ENCODE measurements around the gene SLX1A. TPM values are rescaled to one million over a fixed set of nuclear protein-coding genes. Genes with fewer than 3 reads are reported as not detected.
A peak's percentile ranks its signal among the peaks of the same experiment; 100 is the strongest.
"Not testable (repeated sequence)": the region's sequence is repeated elsewhere in the genome, so short reads cannot be mapped to it uniquely, and the experiment has no call there.

Gene SLX1A
- total RNA-seq (10 to 100 TPM; 49.0 to 91.4 (median 67.6) TPM), polyA plus RNA-seq (10 to 100 TPM; 73.6 to 77.2 (median 75.1) TPM)
- long read RNA-seq, donor 1, transcript SLX1A-201 (6 exons, 1,091 nt): major isoform, 6 of 8 reads
- long read RNA-seq, donor 1, partial matches to known transcripts: 0 of 8 reads
- long read RNA-seq, donor 1, other reads (novel, unspliced or antisense): 0 of 8 reads
- long read RNA-seq, donor 2, transcript SLX1A-201 (6 exons, 1,091 nt): major isoform, 9 of 14 reads
- long read RNA-seq, donor 2, partial matches to known transcripts: 0 of 14 reads
- long read RNA-seq, donor 2, other reads (novel, unspliced or antisense): 0 of 14 reads

DNA sequence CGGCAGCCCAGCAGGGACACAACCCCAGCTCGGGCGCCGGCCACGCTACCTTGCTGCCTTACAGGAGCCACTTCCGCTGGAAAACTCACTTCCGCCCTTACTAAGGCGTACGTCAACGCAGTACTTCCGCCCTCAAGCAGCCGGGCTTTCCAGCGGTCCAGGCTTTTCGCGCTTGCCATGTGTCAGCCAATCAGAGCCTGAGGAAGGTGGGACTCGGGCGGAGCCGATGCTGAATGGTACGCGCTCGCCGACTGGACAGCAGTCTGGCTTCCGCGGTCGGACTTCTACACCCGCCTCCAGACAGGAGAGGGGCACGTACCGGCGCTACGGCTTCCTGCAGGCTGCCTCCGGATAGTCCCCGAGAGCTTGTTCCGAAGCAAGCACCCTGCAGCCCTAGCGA is at the start of gene SLX1A, which contains the start of gene BOLA2B:
Gene SLX1A, plus strand, starts transcription at position 261 of the 400 bp plus-strand sequence. CDS start 210 bp downstream, outside the sequence.
Gene BOLA2B, minus strand, starts transcription at position 52 of the 400 bp plus-strand sequence. CDS start 71 bp downstream, outside the sequence.
- no CpG with 5 or more reads among the region's 34 CpGs for WGBS, 5 donors
- DNase-seq; H3K9me3 ChIP-seq; H3K4me1 ChIP-seq; intact Hi-C loops (cut with DNase I; ENCODE audit: low total_unique reads); H3K36me3 ChIP-seq; H3K27me3 ChIP-seq (replicated peaks in 1 of 7): not testable (repeated sequence)
- peak within 1 kb of the TSS in 7 of 8 donors; percentile 37 to 66 (median 42) for H3K4me3 ChIP-seq
- H3K27ac ChIP-seq: peak within 1 kb of the TSS in 5 of 8 donors; percentile 60 to 80 (median 69)

DNA sequence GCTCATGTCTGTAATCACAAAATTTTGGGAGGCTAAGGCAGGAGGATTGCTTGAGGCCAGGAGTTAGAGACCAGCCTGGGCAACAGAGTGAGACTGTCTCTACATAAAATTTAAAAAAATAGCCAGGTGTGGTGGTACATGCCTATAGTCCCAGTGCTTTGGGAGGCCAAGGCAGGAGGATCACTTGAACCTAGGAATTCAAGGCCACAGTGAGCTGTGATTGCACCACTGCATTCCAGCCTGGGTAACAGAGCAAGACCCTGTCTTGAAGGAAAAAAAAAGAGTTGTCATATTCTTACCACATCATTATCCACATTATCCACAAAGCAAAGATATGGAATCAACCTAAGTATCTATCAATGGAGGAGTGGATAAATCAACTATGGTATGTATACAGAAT is 49.7 kb upstream of the SLX1A start:
- H3K36me3 ChIP-seq: no peaks in the 10 kb centered on the region
- H3K27ac ChIP-seq: no peak overlapping the region
- intact Hi-C loops (cut with DNase I; ENCODE audit: low total_unique reads): no loop called here
- peaks cover 0 to 57% (median 13%) of the 10 kb centered on the region in 6 donors for H3K4me1 ChIP-seq
- H3K9me3 ChIP-seq: peaks cover 0 to 6% (median 5%) of the 10 kb centered on the region in 8 donors
- H3K27me3 ChIP-seq (replicated peaks in 1 of 7): no peaks in the 10 kb centered on the region
- no peak for TF ChIP-seq POLR2AphosphoS5 (IDR thresholded peaks at IDR 0.05)
- TF ChIP-seq POLR2A (IDR thresholded peaks at IDR 0.05): no peak
- TF ChIP-seq, protein P1, sequence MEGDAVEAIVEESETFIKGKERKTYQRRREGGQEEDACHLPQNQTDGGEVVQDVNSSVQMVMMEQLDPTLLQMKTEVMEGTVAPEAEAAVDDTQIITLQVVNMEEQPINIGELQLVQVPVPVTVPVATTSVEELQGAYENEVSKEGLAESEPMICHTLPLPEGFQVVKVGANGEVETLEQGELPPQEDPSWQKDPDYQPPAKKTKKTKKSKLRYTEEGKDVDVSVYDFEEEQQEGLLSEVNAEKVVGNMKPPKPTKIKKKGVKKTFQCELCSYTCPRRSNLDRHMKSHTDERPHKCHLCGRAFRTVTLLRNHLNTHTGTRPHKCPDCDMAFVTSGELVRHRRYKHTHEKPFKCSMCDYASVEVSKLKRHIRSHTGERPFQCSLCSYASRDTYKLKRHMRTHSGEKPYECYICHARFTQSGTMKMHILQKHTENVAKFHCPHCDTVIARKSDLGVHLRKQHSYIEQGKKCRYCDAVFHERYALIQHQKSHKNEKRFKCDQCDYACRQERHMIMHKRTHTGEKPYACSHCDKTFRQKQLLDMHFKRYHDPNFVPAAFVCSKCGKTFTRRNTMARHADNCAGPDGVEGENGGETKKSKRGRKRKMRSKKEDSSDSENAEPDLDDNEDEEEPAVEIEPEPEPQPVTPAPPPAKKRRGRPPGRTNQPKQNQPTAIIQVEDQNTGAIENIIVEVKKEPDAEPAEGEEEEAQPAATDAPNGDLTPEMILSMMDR (IDR thresholded peaks at IDR 0.05 in 8 of 11, conservative IDR thresholded peaks at IDR 0.05 in 3 of 11): no peak
- no peak overlapping the region for H3K4me3 ChIP-seq
- no peak for DNase-seq

DNA sequence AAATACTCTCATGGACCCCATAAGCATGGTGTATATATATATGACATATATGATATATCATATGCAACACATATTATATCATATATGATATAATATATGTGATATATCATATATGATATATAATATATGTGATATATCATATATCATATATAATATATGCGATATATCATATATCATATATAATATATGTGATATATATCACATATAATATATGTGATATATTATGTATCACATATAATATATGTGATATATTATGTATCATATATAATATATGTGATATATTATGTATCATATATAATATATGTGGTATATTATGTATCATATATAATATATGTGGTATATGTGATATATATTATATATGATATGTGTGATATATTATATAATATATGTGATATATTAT is 48.8 kb upstream of the SLX1A start:
- TF ChIP-seq, protein P1 (IDR thresholded peaks at IDR 0.05 in 8 of 11, conservative IDR thresholded peaks at IDR 0.05 in 3 of 11): no peak
- TF ChIP-seq POLR2AphosphoS5 (IDR thresholded peaks at IDR 0.05) (no peak), POLR2A (IDR thresholded peaks at IDR 0.05) (no peak)
- intact Hi-C loops (cut with DNase I; ENCODE audit: low total_unique reads): no loop called here
- Histone ChIP-seq H3K27me3 (replicated peaks in 1 of 7) (no peaks in the 10 kb centered on the region), H3K27ac (no peak overlapping the region), H3K9me3 (peaks cover 0 to 15% (median 14%) of the 10 kb centered on the region in 8 donors), H3K36me3 (no peaks in the 10 kb centered on the region), H3K4me1 (peaks cover 0 to 56% (median 7%) of the 10 kb centered on the region in 6 donors), H3K4me3 (no peak overlapping the region)
- no peak for DNase-seq
- WGBS, 5 donors: 36 to 98% (median 55%) methylated on average over 1 of the region's 1 CpG

DNA sequence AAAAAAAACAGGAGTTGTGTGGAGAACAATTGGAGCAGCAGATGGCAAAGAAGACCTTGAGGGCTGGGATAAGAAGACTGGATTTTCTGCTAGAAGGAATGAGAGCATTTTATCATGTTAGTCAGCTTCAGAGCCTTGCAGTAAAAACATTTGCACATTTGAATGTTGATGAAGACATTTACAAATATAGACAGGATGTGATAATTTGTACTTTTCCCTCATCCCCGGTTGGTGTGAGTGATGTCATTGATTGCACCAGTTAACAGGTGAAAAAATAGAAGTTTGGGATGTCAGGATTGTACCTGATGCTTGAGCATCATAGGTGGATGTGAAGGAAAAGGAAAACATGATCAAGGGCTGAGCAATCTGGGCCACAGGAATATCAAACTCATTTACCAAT is 48.0 kb upstream of the SLX1A start:
- no peak overlapping the region for H3K4me3 ChIP-seq
- H3K27ac ChIP-seq: no peak overlapping the region
- H3K4me1 ChIP-seq: peaks cover 0 to 55% (median 3%) of the 10 kb centered on the region in 6 donors
- H3K27me3 ChIP-seq (replicated peaks in 1 of 7): no peaks in the 10 kb centered on the region
- 33 to 61% (median 44%) methylated on average over 1 of the region's 1 CpG for WGBS, 5 donors
- H3K36me3 ChIP-seq: no peaks in the 10 kb centered on the region
- H3K9me3 ChIP-seq: peaks cover 0 to 20% (median 16%) of the 10 kb centered on the region in 8 donors
- TF ChIP-seq POLR2AphosphoS5 (IDR thresholded peaks at IDR 0.05) (no peak), POLR2A (IDR thresholded peaks at IDR 0.05) (no peak)
- TF ChIP-seq, protein P1 (IDR thresholded peaks at IDR 0.05 in 8 of 11, conservative IDR thresholded peaks at IDR 0.05 in 3 of 11): no peak
- DNase-seq: no peak
- intact Hi-C loops (cut with DNase I; ENCODE audit: low total_unique reads): no loop called here

Measured in spleen (tissue), 13 donors.